WI38 (cell line): ENCODE data around the gene PCED1B.

Source experiments
- H3K4me3 ChIP-seq: 2 replicates; pipeline ENCODE4 v1.5.1; 2011; ENCODE audit warnings: low read depth, mild to moderate bottlenecking, control low read depth, low read length
- TF ChIP-seq, protein P1 (sequence below): IDR thresholded peaks from 2 replicates; pipeline ENCODE4 v1.5.1; 2012; ENCODE audit warnings: low read depth, mild to moderate bottlenecking, control low read depth, low read length

The PCED1B gene

DNA sequence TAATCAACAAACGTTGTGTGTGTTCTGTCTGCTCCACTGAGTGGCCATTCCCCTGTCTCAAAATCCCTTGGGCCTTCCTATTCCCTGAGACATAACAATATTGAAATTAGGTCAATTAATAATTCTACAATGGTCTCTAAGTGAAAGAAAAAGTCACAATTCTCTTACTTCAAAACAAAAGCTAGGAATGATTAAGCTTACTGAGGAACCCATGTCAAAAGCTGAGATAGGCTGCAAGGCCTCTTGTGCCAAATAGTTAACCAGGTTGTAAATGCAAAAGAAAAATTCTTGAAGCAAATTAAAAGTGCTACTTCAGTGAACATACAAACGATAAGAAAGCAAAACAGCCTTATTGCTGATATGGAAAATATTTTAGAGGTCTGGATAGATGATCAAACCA, 65.3 kb downstream of the PCED1B start:
- H3K4me3 ChIP-seq = no peak overlapping the region
- TF ChIP-seq, protein P1, sequence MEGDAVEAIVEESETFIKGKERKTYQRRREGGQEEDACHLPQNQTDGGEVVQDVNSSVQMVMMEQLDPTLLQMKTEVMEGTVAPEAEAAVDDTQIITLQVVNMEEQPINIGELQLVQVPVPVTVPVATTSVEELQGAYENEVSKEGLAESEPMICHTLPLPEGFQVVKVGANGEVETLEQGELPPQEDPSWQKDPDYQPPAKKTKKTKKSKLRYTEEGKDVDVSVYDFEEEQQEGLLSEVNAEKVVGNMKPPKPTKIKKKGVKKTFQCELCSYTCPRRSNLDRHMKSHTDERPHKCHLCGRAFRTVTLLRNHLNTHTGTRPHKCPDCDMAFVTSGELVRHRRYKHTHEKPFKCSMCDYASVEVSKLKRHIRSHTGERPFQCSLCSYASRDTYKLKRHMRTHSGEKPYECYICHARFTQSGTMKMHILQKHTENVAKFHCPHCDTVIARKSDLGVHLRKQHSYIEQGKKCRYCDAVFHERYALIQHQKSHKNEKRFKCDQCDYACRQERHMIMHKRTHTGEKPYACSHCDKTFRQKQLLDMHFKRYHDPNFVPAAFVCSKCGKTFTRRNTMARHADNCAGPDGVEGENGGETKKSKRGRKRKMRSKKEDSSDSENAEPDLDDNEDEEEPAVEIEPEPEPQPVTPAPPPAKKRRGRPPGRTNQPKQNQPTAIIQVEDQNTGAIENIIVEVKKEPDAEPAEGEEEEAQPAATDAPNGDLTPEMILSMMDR = no peak

GRCh38 chr12:47145188-47145587, 65.8 kb downstream of the PCED1B start:
- TF ChIP-seq, protein P1 = no peak
- no peak overlapping the region for H3K4me3 ChIP-seq

DNA sequence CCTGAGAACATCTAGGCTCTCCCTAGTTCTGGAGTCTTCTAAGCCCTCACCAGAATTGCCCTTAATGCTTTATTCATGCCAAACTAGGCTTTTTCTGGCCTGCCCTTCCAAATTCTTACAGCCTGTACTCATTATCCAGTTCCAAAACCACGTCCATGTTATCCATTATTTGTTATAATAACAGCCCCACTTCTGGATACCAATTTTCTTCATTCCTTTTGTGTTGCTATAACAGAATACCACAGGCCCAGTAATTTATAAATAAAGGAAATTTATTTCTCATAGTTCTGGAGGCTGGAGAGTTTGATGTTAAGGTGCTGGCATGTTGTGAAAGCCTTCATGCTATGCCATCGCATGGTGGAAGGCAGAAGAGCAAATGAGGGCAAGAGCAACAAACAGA, 68.3 kb downstream of the PCED1B start:
- TF ChIP-seq, protein P1 = no peak
- no peak overlapping the region for H3K4me3 ChIP-seq

- TF ChIP-seq, protein P1 = no peak
- no peak overlapping the region for H3K4me3 ChIP-seq
Measured at GRCh38 chr12:47149146-47149545, 69.7 kb downstream of the PCED1B start.

- H3K4me3 ChIP-seq = no peak overlapping the region
- TF ChIP-seq, protein P1 = no peak
Measured at GRCh38 chr12:47152095-47152494, 72.7 kb downstream of the PCED1B start.

GRCh38 chr12:47155457-47156166, 76.2 kb downstream of the PCED1B start:
- TF ChIP-seq, protein P1 = no peak

DNA sequence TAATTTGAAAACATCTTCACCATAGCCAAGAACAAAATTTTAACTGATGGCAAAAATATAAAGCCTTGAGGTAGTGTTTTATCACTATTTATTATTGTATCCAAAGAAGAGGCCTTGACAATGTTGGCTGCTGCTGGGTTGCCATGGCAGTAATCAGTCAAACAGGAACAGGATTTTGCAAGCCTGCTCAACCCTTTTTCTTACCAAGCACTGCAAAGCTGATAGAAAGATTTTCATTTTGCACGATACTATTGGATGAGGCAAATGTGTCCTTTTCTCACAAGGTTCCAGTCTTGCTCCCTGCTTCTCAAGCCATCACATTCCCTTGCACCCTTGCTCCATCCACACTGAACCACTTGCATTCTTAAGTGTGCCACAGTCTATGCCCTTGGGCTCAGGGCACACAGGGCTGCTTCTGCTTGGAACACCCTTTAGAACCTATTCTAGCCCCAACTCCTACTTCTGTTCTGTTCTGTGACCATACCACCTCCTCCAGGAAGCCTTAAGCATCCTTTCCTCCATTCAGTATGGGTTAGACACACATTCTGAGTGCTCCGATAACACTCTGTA, 76.8 kb downstream of the PCED1B start:
- TF ChIP-seq, protein P1 = no peak

More at GRCh38 chr12:47155457-47156166, 76.2 kb downstream of the PCED1B start:
- H3K4me3 ChIP-seq = no peak overlapping the region

More for the DNA sequence above, 76.8 kb downstream of the PCED1B start:
- no peak overlapping the region for H3K4me3 ChIP-seq
